Activated CD4-positive, CD25-positive, alpha-beta regulatory T cell treated with anti-CD3 and anti-CD28 coated beads, Interleukin-2, amount 50 U/mL, for 16 hours (primary cell): ENCODE measurements around the gene SORCS2.

Experiments
- DNase-seq: peaks from one replicate; pipeline ENCODE4 v3.0.0-alpha.2; 2020; ENCODE audit warnings: low read depth, low spot score

The SORCS2 gene

DNA sequence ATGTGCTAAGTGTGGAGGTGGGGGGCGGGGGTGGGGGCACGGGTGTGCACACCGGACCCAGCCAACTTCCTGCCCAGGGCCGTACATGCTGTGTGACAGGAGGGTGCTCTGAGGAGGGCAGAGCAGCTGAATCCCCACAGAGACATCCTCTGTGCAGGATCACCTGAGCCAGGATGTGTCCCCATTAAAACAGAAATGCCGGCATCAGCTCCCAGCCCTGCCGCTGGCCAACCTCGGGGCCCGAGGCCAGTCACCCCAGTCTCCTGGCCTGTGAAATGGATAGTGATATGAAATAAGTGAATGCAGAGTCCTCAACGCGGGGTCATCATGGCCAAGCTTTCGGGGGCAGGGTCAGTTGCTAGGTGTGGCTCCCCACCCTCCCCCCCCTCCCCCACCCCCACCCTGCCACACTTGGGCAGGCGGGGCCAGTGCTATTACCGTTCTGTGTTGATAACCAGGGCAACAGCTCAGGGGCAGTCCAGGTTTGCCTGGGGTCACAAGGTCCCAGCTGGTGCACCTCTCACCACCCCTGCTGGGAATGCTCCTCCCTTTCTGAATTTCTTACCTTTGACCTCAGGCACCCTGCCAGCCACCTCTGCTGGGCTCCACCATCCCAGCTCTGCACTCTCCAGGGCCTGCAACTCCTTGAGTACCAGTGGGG, 469.6 kb downstream of the SORCS2 start:
- no peak for DNase-seq

GRCh38 chr4:7662507-7662846, 470.1 kb downstream of the SORCS2 start:
- no peak for DNase-seq

DNA sequence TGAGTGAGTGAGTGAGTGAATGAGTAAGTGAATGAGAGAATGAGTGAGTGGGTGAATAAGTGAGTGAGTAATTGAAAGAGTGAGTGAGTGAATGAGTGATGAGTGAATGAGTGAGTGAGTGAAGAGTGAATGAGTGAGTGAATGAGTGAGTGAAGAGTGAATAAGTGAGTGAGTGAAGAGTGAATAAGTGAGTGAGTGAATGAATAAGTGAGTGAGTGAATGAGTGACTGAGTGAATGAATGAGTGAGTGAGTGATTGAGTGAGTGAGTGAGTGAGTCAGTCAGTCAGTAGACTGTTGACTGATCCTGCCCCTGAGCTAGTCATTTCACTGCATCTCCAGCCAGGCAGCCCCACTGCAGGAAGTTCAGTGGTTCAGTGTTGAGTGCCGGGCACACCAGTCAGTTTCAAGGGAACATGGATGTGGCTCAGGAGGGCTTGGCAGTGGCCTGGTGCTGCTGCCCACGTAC, 470.8 kb downstream of the SORCS2 start:
- DNase-seq: no peak

GRCh38 chr4:7664106-7664505, 471.8 kb downstream of the SORCS2 start:
- no peak for DNase-seq

DNA sequence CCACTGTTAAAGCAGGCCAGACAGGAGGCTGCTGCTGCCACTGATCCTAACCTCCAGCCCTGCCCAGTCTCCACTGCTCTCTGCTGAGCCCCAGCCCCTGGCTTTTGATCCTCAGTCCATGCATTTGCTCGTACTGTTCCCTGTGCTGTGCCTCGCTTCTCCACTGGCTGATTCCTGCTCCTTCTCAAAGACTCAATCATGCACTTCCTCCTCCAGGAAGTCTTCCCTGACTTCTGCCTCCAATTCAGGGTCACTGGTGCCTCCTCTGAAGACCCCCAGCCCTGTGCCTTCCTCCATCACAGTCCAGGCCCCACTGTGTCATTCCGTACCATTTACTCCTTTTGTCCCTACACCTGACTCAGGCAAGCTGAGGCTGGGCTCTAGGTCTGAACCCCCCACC, 473.0 kb downstream of the SORCS2 start:
- no peak for DNase-seq

DNA sequence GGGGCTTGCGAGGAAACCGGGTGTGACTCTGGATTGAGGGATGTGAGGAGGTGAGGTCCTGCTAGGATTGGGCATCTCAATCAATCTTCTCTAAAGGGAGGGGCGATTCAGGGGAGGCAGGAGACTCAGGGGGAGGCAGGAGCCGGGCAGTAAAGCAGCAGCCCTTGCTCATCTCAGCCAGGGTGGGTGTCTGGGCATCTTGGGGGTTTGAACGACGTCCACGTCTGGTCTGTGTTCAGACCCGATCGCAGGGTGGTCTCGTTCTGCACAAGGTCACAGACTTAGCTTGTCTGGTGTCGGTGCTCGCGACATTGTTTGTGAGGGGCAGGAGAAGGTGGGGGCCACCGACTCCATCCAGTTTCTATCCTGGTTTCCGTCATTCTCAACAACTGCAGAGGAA, 473.7 kb downstream of the SORCS2 start:
- DNase-seq: no peak

DNA sequence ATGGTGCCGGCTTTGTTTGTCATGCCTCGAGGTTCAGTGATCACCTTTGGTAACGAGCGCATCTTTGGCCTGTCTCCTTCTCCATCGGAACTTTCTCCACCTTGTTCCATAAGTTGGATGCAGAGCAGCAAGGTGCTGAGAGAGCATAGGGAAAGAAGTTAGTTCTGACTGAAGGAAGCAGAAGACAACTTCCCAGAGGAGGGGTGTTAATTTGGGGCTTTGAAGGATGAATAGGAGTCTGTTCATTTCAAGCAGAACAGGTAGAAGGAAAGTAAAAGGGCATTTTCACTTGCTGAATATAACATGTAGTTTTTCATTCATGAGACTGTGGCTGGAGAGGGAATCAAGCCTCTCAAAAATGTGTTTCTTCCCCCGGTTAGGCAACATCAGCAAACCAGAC, 474.4 kb downstream of the SORCS2 start:
- DNase-seq: no peak

- DNase-seq: no peak
Measured at GRCh38 chr4:7668271-7668670, 475.9 kb downstream of the SORCS2 start.

DNA sequence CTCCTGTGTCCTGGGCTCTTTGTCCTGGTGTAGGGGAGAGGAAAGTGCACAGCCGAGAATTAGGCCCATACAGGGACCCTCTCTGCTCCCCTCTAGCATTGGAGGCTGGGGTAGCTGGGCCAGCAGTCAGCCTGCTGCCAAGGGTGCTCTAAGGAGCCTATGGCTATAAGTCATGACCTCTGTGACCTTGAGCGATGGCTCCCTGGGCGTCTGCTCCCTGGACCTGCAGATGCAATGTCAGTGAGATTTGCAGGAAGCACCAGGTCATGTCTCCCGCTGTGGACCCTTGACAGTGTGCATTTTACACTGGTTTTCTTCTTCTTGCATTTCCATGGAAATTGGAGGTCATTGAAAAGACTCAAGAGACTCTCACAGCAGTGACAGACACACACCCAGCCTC, 476.5 kb downstream of the SORCS2 start:
- DNase-seq: no peak

DNA sequence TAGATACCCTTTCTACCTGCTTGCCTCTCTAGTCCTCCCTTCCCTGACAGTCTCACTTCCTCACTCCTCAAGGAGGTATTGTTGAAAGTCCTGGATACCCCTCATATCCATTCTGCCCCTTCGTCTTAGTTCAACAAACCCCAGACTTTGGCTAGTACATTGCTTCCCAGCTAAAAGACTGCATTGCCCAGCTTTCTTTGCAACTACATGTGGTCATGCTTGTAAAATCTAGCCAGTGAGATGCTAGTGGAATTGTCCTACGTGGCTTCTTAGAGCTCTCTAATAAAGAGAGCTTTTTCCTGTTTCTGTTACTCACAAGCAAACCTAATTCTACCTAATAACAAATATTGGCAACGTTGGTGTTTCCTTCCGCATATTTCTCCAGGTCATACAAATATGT, 480.3 kb downstream of the SORCS2 start:
- DNase-seq: no peak

- no peak for DNase-seq
Measured at GRCh38 chr4:7673121-7673520, 480.8 kb downstream of the SORCS2 start.

- DNase-seq: no peak
Measured at GRCh38 chr4:7674706-7675105, 482.4 kb downstream of the SORCS2 start.

GRCh38 chr4:7675136-7675535, 482.8 kb downstream of the SORCS2 start:
- DNase-seq: no peak

DNA sequence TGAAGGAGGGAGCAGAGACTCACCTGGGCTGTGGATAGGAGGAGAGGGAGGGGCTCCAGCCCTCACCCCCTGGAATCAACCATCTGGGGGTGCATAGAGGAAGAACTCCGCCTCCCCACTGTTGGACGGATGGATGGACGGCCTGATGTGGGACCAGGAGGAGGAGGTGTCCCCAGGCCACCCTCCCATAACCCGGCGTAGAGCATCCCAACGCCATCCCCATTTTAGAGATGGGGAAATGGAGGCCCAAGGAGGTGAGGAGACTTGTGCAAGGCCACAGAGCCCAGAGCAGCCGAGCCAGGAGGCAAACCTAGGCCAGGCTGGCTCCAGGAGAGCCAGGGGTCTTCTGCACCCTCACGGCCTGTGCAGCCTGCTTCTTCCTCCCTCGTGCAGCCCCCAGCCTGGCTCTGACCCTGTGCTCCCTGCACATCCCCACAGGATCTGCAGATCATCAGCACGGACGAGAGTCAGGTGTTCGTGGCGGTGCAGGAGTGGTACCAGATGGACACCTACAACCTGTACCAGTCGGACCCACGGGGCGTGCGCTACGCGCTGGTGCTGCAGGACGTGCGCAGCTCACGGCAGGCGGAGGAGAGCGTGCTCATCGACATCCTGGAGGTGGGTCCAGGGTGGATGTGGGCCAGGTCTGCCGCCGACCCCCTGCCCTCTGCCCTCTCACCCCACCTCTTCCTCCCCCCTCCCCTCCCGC, 483.4 kb downstream of the SORCS2 start:
- no peak for DNase-seq

DNA sequence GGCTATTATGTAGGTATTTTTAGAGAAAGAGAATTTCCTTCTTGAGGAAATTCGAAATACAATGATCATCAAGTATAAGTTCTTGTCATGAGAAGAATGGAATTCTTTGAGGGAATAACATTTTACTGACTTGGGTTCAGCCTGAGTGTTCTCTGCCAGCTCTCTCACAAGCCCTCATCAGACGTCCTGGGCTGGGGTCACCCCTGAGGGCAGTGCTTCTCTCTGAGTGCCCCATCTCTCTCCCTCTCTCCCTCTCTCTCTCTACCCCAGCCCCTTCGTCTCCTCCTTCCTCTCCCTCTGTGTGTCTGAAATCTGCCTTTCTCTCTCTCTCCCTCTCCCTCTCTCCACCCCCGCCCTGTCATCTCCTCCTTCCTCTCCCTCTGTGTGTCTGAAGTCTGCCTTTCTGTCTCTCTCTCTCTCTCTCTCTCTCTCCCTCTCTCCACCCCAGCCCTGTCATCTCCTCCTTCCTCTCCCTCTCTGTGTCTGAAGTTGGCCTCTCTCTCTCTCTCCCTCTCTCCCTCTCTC, 484.1 kb downstream of the SORCS2 start:
- DNase-seq: no peak

GRCh38 chr4:7677086-7677485, 484.7 kb downstream of the SORCS2 start:
- DNase-seq: no peak

DNA sequence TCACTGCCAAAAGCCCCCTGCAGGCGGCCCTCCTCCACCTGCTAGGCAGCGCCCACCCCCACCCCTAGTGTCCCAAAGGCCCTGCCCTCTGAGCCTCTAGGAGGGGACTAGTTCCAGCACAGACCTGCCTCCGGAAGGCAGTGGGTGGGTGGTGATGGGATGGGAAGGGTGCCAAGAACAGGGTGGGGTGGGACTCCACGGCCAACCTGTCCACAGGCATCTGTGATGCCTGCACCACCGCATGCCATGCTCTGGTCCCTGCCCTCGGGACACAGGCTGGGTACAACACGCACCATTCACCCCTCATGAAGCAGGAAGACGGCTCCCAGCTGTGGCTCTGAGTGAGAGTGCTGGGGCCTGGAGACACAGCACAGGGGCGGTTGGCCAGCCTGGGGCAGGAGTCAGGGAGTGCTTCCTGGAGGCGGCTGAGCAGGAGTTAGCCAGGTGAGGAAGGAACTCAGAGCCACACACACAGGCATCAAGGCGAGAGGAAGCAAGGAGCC, 485.5 kb downstream of the SORCS2 start:
- DNase-seq: no peak

DNA sequence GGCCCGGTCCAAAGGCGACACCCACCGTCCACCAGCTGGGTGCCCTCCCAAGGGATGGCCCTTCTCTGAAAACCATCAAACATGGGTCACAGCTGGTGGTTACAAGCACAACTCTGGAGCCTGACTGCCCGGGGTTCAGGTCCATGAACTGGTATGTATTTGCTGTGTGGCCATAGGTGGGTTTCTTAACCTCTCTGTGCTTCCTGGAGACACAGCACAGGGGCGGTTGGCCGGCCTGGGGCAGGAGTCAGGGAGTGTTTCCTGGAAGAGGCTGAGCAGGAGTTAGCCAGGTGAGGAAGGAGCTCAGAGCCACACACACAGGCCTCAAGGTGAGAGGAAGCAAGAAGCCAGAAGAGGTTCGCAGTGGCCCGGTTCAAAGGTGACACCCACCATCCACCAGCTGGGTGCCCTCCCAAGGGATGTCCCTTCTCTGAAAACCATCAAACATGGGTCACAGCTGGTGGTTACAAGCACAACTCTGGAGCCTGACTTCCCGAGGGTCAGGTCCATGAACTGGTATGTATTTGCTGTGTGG, 486.0 kb downstream of the SORCS2 start:
- no peak for DNase-seq

DNA sequence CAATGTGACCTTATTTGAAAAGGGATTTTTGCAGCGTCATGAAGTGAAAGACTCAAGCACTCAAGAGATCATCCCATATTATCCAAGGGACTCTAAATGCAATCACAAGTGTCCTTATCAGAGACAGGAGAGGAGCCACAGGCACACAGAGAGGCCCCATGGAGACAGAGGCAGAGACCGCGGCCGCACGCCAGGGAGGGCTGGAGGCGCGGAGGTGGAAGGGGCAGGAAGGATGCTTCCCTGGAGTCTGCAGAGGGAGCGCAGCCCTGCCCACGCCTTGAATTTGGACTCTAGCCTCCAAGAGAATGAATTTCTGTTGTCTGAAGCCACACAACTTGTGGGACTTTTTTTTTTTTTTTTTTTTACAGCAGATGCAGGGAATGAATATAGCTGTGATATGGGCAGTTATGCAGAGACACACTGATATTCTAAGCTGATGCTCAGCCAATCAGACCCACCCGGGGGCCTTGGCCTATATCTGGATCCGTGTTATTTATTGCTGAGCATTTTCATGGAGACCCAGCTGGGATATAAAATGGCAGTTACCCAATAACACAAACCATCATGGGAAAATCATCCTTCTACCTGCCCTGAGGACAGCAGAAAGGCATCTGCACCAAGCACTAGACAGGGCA, 487.2 kb downstream of the SORCS2 start:
- no peak for DNase-seq

GRCh38 chr4:7680106-7680505, 487.8 kb downstream of the SORCS2 start:
- DNase-seq: no peak

GRCh38 chr4:7680731-7681130, 488.4 kb downstream of the SORCS2 start:
- DNase-seq: no peak

DNA sequence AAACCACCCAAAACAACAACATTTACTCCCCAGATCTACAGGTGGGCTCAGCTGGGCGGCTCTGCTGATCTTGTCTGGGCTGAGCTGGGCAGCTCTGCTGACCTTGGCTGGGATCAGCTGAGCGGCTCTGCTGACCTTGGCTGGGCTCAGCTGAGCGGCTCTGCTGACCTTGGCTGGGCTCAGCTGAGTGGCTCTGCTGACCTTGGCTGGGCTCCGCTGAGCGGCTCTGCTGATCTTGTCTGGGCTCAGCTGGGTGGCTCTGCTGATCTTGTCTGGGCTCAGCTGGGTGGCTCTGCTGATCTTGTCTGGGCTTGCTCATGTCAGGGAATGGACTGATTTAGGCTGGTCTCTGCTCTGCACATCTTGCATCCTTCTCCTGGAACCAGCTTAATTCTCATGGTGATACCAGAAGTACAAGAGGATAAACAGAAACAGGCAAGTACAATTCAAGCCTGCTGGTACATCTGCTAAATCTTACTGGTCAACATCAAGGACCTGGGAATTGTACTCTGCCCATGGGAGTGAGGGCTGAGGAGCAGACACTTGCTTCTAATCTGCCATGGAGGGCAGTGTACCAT, 490.9 kb downstream of the SORCS2 start:
- no peak for DNase-seq
